ENCODE data around the gene DUSP19. TPM values are rescaled to one million over a fixed set of nuclear protein-coding genes. Genes with fewer than 3 reads are reported as not detected.

Gene DUSP19
- total and polyA plus RNA-seq, 2 of the 8 experiments (the other 6 are each of a cell fraction or from before 2014, with no cell fraction given), result 0.73 to 2.3 TPM

- TF ChIP-seq SAP30 (IDR thresholded peaks at IDR 0.05; ENCODE audit: insufficient read depth, insufficient replicate concordance, low read length), result peak; percentile 98
- TF ChIP-seq JUND (IDR thresholded peaks at IDR 0.05; ENCODE audit: low read length), result peak; percentile 26
- TF ChIP-seq CREB1 (IDR thresholded peaks at IDR 0.05), result peak; percentile 80
- peak; percentile 100 for TF ChIP-seq YY1 (IDR thresholded peaks at IDR 0.05; ENCODE audit: low read depth, low read length)
- peak; percentile 100 for TF ChIP-seq CEBPB (IDR thresholded peaks at IDR 0.05; ENCODE audit: low read depth, low read length)
- TF ChIP-seq PHF8 (conservative IDR thresholded peaks at IDR 0.05; ENCODE audit: low read depth, low read length), result peak; percentile 89
- peak; percentile 83 for TF ChIP-seq ATF2 (IDR thresholded peaks at IDR 0.05; ENCODE audit: low read length)
- TF ChIP-seq HDAC2 (IDR thresholded peaks at IDR 0.05; ENCODE audit: borderline replicate concordance in 1 of 2, low read depth in 2 of 2, low read length in 2 of 2), result peak; percentile 66 to 89; a peak in 1 of 4 replicates
- 0 out of 2 replicates have a peak, but pooled peaks have one; percentile 15 for TF ChIP-seq GTF2F1 (IDR thresholded peaks at IDR 0.05; ENCODE audit: borderline replicate concordance, low read depth, low read length)
- TF ChIP-seq SIN3A (conservative IDR thresholded peaks at IDR 0.05 in 1 of 2, IDR thresholded peaks at IDR 0.05 in 1 of 2; ENCODE audit: low read depth in 1 of 2, low read length in 2 of 2), result peak; percentile 96 to 98
- TF ChIP-seq CHD1 (IDR thresholded peaks at IDR 0.05; ENCODE audit: low read depth, low read length), result peak; percentile 45
- no peak for TF ChIP-seq RXRA (IDR thresholded peaks at IDR 0.05; ENCODE audit: insufficient read depth, low read depth, low read length)
- peak; percentile 87; the same call in 1 of the 2 replicates for TF ChIP-seq GABPA (IDR thresholded peaks at IDR 0.05; ENCODE audit: borderline replicate concordance, insufficient read depth, low read length)
- no peak for TF ChIP-seq BRCA1 (IDR thresholded peaks at IDR 0.05; ENCODE audit: low read depth, low read length)
- peak; percentile 97 for TF ChIP-seq MAX (IDR thresholded peaks at IDR 0.05)
- TF ChIP-seq POLR2AphosphoS5 (IDR thresholded peaks at IDR 0.05; ENCODE audit: low read depth, low read length), result peak; percentile 91
- peak; percentile 85 for TF ChIP-seq NRF1 (IDR thresholded peaks at IDR 0.05; ENCODE audit: low read depth, low read length)
- peak in 1 of 2 experiments; percentile 28; a peak in 1 of 3 replicates for TF ChIP-seq EP300 (IDR thresholded peaks at IDR 0.05; ENCODE audit: borderline replicate concordance in 1 of 2, low read depth in 2 of 2, low read length in 2 of 2)
- TF ChIP-seq RAD21 (IDR thresholded peaks at IDR 0.05 in 1 of 2, conservative IDR thresholded peaks at IDR 0.05 in 1 of 2; ENCODE audit: low read depth in 2 of 2, low read length in 2 of 2), result peak in 1 of 2 experiments; percentile 7; a peak in 1 of 4 replicates
- TF ChIP-seq POLR2A (IDR thresholded peaks at IDR 0.05; ENCODE audit: control extremely low read depth in 1 of 2, low read depth in 2 of 2, low read length in 2 of 2), result peak; percentile 84 to 95
- TF ChIP-seq KDM4A (IDR thresholded peaks at IDR 0.05; ENCODE audit: low read depth, low read length, severe bottlenecking), result peak; percentile 79
Measured at GRCh38 chr2:183124222-183124956, 45.8 kb downstream of the DUSP19 start, which contains the start of gene NUP35 (continued).
